Measurements from ENCODE around the gene CABLES2.

- TF ChIP-seq CBFB (CRISPR knock-in tag; IDR thresholded peaks at IDR 0.05; ENCODE audit: low read depth) (no peak), E2F1 (CRISPR knock-in tag; IDR thresholded peaks at IDR 0.05) (no peak), ZBTB21 (CRISPR knock-in tag; IDR thresholded peaks at IDR 0.05; ENCODE audit: borderline replicate concordance) (no peak), CTCF (IDR thresholded peaks at IDR 0.05) (no peak), ZNF232 (CRISPR knock-in tag; IDR thresholded peaks at IDR 0.05) (no peak), MAX (CRISPR knock-in tag; IDR thresholded peaks at IDR 0.05) (no peak)
Measured at GRCh38 chr20:62370807-62371587, 36.1 kb downstream of the CABLES2 start.
